COLO668 (cell line): Measurements from ENCODE around the gene NKD1.
A peak's percentile ranks its signal among the peaks of the same experiment; 100 is the strongest.

Experiments used
- DNase-seq: peaks from one replicate; lab custom pipeline; 2025; ENCODE audit not compliant: unreplicated experiment; lab: John Stamatoyannopoulos, UW

Gene NKD1

GRCh38 chr16:50688083-50688482 is 139.9 kb downstream of the NKD1 start:
- no peak for DNase-seq

GRCh38 chr16:50688867-50689266 is 140.7 kb downstream of the NKD1 start:
- no peak for DNase-seq

DNA sequence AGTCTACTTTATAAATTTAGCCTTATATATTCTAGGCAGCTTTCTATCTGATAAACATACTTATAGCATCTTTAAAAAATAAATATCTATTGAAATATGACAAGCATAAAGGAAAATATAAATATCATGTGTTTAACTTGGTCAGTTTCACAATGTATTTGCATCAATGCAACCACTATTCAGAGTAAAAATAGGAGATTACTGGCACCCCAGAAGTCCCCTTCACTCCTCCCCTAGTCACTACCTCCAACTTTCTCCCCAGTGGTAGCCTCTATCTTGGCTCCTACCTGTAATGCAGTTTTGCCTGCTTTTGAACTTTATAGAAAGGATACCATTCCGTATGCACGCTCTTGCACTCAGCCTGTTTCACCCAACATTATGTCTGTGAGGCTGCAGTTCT is 142.0 kb downstream of the NKD1 start:
- DNase-seq: no peak

DNA sequence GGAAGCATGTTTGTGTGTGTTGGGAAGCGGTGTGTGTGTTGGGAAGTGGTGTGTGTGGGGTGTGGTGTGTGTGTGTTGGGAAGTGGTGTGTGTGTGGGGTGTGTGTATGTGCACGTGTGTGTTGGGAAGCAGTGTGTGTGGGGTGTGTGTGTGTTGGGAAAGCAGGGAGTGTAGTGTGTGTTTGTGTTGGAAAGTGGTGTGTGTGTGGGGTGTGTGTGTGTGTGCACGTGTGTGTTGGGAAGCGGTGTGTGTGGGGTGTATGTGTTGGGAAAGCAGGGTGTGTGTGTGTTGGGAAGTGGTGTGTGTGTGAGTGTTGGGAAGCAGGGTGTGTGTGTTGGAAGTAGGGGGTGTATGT is 144.4 kb downstream of the NKD1 start:
- no peak for DNase-seq

DNA sequence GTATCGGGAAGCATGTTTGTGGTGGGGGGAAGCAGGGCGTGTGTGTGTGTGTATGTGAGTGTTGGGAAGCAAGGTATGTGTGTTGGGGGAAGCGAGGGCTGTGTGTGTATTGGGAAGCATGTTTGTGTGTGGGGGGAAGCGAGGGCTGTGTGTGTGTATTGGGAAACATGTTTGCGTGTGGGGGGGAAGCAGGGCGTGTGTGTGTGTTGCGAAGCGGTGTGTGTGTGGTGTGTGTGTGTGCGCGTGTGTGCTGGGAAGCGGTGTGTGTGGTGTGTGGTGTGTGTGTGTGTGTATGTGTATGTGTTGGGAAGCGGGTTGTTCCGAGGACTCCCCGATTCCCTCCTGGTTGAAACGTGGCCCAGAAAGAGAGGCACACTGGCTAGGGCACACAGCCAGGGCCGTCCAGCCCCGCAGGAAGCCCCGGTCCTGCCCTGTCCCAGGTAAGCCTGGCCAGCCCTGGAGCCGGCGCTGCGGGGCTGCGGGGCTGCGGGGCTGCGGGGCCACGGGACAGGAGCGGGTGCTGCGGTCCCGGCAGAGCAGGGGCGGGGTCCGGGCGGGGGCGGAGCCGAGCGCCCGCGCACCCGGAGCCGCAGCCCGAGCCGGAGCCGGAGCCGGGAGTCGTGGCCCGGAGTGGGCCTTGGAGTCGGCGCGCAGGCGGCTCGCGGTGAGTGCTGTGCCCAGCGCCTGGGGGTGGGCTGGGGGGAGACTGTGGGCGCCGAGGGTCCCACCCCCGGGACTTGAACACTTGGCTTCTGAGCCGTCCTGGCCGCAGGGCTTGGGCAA is 145.0 kb downstream of the NKD1 start, which contains the start of gene NOD2:
NOD2 (plus strand) TSS at position 608 of the 783 bp plus-strand sequence. CDS start 5,890 bp downstream, outside the sequence.
- DNase-seq: no peak

- DNase-seq: no peak
These were observed 146.0 kb downstream of the NKD1 start for GRCh38 chr16:50694206-50694605.

DNA sequence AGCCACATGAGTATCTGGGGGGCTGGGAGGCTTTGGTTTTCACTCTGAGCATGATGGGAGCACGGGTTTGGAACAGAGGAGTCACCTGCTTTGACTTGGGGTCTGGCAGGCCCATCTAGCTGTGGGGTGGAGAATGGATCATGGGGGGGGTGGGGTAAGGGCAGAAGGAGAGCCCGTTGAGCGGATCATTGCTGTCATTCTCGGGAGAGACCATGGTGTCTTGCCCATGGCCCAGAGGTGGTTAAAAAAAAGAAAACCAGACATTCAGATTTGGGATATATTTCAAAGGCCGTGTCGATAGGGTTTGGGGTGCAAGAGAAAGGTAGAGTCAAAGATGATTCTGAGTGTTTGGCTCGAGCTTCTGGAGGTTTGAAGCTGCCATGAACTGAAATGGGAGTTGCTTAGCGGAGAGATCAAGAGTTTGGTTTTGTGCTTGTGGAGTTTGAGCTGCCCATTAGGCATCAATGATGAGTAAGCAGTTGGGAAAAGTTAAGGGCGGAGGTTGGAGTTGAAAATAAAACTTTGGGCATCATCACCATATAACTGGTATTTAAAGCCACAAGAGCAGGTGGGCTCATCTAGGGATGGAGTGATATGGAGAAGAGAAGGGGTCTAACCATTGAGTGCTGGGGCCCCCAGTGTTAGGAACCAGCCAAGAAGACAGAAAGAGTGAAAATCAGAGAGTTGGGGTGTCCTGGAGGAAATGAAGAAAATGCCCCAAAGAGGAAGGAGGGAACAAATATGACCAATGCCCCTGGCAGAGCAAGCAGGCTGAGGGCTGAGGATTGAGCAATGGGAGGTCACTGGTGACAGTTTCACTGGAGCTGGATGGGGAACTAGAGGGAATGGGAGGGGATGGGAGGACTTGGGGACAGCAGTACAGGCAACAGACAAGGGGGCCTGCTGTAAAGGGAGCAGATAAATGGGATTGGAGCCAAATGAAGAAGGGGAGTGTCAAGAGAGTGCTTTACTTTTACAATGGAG is 147.1 kb downstream of the NKD1 start:
- DNase-seq: no peak

- no peak for DNase-seq
These were observed 147.9 kb downstream of the NKD1 start for GRCh38 chr16:50696126-50696525.

- DNase-seq: peak; percentile 9
These were observed 148.6 kb downstream of the NKD1 start for GRCh38 chr16:50696575-50697420.

GRCh38 chr16:50697421-50697715 is 149.2 kb downstream of the NKD1 start:
- DNase-seq: no peak

GRCh38 chr16:50697881-50698767 is 149.9 kb downstream of the NKD1 start:
- no peak for DNase-seq
